Stimulated activated CD4-positive, alpha-beta T cell treated with anti-CD3 and anti-CD28 coated beads, TNF-alpha, amount 100 ng/mL, for 1 hour (primary cell): ENCODE results near the gene FMNL2.
"Not testable (repeated sequence)": the region's sequence is repeated elsewhere in the genome, so short reads cannot be mapped to it uniquely, and the experiment has no call there.

Source experiments
- DNase-seq, 3 donors: peaks; one replicate each; pipeline ENCODE4 v3.0.0-alpha.2; 2020; ENCODE audit warnings: low read depth in 3 of 3, low spot score in 1 of 3

FMNL2 gene

DNA sequence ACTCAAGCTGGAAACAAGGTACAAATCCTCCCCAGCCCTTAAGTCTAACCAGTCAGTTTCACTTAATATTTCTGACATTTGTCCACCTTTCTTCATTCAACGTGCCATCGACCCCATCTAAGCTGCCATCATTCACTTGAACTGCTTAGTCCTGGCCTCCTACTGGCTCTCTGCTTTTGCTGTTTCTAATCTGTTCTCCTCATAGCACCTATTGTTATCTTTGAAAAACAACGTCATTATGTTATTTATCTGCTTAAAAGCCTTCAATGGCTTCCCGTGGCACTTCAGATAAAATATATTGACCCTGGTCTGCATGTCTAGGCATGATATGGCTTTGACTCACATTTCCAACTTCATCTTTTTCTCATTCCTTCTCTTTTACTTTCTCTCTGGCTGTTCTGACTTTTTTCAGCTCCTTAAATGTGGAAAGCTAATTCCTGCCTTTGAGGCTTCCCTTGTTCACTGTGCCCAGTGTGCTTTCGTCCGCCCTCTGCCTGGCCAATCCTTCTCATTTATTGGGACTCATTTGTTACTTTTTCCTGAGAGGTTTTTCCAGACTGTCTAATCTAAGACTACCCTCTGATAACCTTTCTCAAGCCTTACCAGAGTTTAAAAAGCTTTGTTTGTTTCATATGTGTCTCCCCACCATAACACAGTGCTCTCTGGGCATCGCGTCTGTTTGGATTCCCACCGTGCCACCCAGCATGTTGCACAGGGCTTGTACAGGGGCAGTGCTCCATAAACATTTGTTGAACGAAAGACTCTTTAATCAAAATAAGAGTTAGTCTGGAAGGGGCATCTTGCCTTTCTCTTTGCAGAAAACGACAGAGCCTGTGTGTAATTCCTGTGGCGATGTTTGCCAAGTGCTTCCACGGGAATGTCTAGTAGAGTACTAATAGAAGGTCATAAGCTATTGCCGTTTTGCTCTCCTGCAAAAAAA, 183.9 kb downstream of the FMNL2 start:
- no peak for DNase-seq

GRCh38 chr2:152519581-152519952, 184.6 kb downstream of the FMNL2 start:
- DNase-seq, result no peak

DNA sequence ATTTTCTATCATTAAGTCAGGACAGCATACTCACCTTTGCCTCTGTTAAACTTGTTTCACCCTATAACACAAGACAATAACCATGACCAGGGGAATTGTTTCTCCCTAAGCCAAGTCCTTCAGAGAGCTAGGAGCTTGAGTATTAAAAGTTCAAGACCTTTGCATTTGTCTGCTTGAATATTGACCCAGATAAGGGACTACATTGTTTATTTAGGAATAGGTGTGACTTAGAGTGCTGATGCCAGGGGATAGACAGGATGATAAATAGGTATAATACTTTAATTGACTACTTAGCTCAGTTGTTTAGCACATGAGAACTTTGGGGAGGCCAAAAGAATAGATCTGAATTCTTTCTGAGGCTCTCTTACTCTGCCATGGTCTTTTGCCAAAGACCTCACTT, 185.8 kb downstream of the FMNL2 start:
- no peak for DNase-seq

GRCh38 chr2:152522446-152522845, 187.5 kb downstream of the FMNL2 start:
- not testable (repeated sequence) for DNase-seq

GRCh38 chr2:152523091-152523490, 188.1 kb downstream of the FMNL2 start:
- no peak for DNase-seq

DNA sequence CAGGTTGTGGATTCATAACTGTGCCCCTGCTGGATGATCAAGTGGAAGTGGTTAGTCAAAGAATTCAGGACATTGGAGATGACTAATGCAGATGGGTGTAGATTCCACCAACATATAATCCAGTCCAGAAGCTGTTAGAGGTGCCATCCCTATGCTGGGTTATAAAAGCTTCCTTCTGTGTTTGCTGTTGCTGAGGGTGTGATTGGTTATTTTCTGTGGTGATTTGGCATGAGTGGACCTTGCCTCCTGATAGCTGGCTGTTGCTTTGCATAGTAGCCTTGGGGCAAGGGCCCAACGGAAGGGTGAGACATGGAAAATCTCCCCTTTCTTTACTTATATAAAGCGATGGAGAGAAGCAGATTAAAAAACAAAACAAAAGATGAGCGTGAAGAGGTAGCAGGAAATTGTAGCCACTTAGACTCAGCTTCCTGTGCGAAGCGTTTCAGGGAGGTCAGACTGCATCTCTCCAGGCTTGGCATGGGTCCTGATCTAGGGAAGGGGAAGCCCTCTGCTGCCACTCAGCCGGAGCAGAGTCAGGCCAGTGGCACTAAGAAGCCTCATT, 190.4 kb downstream of the FMNL2 start:
- no peak for DNase-seq

GRCh38 chr2:152529420-152530115, 194.6 kb downstream of the FMNL2 start:
- no peak for DNase-seq

DNA sequence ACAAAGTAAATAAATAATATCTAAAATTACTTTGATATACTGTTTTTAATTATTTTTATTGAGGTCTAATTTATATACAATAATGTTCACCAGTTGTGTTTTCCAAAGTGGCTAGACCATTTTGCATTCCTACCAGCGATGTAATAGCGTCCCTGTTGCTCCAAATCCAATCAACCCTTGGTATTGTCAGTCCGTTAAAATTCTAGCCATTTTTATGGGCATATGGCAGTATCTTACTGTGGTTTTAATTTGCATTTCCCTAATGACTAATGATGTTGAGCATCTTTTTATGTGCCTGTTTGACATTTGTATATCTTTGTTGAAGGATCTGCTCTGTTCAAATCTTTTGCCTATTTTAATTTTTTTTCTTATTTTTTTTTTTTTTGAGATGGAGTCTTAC, 197.3 kb downstream of the FMNL2 start:
- no peak for DNase-seq

- no peak for DNase-seq
These were observed 199.6 kb downstream of the FMNL2 start for GRCh38 chr2:152534460-152535135.

GRCh38 chr2:152537081-152537651, 202.2 kb downstream of the FMNL2 start:
- no peak for DNase-seq

GRCh38 chr2:152539424-152539823, 204.4 kb downstream of the FMNL2 start:
- DNase-seq, result no peak

DNA sequence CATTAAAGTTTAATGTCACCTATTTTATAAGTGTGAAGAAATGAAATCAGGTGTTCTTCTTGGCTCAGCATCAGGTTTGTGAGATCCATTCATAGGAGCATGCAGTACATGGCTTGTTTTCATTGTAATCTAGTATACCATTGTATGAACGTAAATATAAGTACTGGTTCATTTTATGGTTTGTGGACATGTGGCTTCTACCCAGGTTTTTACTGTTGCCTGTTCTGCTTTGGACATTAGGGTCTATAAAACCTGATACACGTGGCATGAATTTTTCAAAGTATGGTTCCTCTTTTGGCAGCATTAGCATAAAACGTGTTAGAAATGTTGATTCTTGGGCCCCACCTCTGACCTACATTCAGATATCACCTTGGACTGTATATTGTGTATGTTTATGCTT, 206.7 kb downstream of the FMNL2 start:
- DNase-seq, result no peak

- DNase-seq, result no peak
These were observed 207.5 kb downstream of the FMNL2 start for GRCh38 chr2:152542337-152542994.

DNA sequence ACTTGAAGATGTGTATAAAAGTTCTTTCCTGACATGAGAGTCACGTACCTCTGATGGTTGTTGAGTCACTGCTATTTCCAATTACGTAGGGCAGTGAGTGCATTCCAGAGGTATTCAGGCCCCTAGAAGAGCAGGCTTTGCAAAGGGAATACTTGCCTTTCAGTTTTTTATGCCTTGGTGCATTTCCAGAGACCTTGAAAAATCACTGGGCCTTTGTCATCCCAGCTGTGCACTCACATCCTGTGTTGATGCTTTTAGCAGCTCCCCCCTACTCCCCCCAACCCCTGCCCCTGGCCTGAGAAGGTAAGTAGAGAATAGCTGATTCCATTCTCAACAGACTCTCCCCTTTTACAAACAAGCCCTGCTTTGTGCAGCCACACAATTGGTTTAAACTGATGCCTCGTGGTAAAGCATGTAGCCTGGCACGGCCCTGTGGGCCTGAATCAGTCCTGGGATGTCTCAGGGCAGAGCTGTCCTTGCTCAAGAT, 208.1 kb downstream of the FMNL2 start:
- no peak for DNase-seq

- no peak for DNase-seq
These were observed 208.7 kb downstream of the FMNL2 start for GRCh38 chr2:152543717-152544116.

- no peak for DNase-seq
These were observed 209.7 kb downstream of the FMNL2 start for GRCh38 chr2:152544638-152545037.

GRCh38 chr2:152546230-152546837, 211.4 kb downstream of the FMNL2 start:
- no peak for DNase-seq

- no peak for DNase-seq
These were observed 213.3 kb downstream of the FMNL2 start for GRCh38 chr2:152548111-152548875.

DNA sequence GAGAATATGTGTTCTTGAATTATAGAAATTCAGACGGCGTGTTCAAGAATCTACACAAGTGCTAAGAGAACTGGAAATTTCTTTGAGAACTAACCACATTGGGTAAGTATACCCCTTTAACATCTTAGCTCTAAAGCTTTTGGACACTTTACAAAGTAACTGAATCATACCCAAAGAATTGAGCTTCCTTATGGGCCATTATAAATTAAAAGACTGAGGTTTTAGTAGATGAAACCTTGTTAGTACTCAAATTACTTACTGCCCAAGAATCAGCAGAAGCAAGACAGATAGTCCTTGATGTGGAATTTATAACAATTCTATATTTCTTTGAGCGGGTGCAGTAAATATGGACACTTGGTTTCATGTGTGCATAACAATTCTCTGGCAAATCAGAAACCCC, 214.0 kb downstream of the FMNL2 start:
- DNase-seq, result no peak
